ENCODE results near the gene GTPBP1. TPM values are rescaled to one million over a fixed set of nuclear protein-coding genes. Genes with fewer than 3 reads are reported as not detected.

GTPBP1 gene
- total and polyA plus RNA-seq, 2 of the 4 experiments (the other 2 are of a cell fraction): 12.4 to 29.5 TPM

- DNase-seq (no peak), ATAC-seq (ENCODE audit: low read depth) (no peak)
- H3K36me3 ChIP-seq (ENCODE audit: control insufficient read depth, insufficient read depth, low read length): peaks cover 77% of the 10 kb centered on the region
- no TSS peak for BruUV-seq (replicated peaks)
- H4K8ac ChIP-seq (ENCODE audit: low read depth in 2 of 2, low read length in 2 of 2): no peak overlapping the region
- H2AK5ac ChIP-seq (ENCODE audit: low read depth, low read length): no peak overlapping the region
- H2AFZ ChIP-seq (replicated peaks; ENCODE audit: low read length, poor library complexity): no peak overlapping the region
- H3K27me3 ChIP-seq (ENCODE audit: control insufficient read depth, insufficient read depth, low read length): no peaks in the 10 kb centered on the region
- peaks cover 0 to 24% of the 10 kb centered on the region in 2 experiments; a peak in 2 of 4 replicates for H3K79me1 ChIP-seq (ENCODE audit: low read depth in 1 of 2, low read length in 2 of 2)
- intact Hi-C loops (cut with micrococcal nuclease) (no loop called here), in situ Hi-C loops (cut with MboI; ENCODE audit: low sequenced_read_pairs) (no loop called here), dilution Hi-C loops (cut with HindIII; ENCODE audit: low sequenced_read_pairs, unreplicated experiment) (no loop called here)
- no peak overlapping the region for H3K4me2 ChIP-seq (ENCODE audit: low read depth, low read length)
- H3K4me1 ChIP-seq (ENCODE audit: control insufficient read depth, insufficient read depth, low read length): peaks cover 5% of the 10 kb centered on the region
- H3K9me3 ChIP-seq (ENCODE audit: control insufficient read depth, insufficient read depth, low read length): no peaks in the 10 kb centered on the region
- H4K20me1 ChIP-seq (ENCODE audit: insufficient read depth, low read length): peaks cover 18% of the 10 kb centered on the region
- no peak overlapping the region for H2BK20ac ChIP-seq (ENCODE audit: low read depth, low read length)
- H3K14ac ChIP-seq (replicated peaks; ENCODE audit: low read depth, low read length): no peak overlapping the region
- H2AK9ac ChIP-seq (replicated peaks; ENCODE audit: low read depth, low read length, poor library complexity): no peak overlapping the region
- TF ChIP-seq MAFK (IDR thresholded peaks at IDR 0.05; ENCODE audit: low read depth, low read length): no peak
- no peak for TF ChIP-seq RCOR1 (IDR thresholded peaks at IDR 0.05; ENCODE audit: insufficient replicate concordance, low read length)
- TF ChIP-seq USF2 (IDR thresholded peaks at IDR 0.05; ENCODE audit: low read depth, low read length): no peak
- no peak overlapping the region for H2BK120ac ChIP-seq (ENCODE audit: low read depth, low read length)
- H3K4me3 ChIP-seq (ENCODE audit: insufficient read depth, low read depth, low read length): no peak overlapping the region
- H4K91ac ChIP-seq (ENCODE audit: insufficient read depth, low read depth, low read length): no peak overlapping the region
- H4K5ac ChIP-seq (ENCODE audit: low read depth, low read length): no peak overlapping the region
- no peaks in the 10 kb centered on the region for H3K9me1 ChIP-seq (ENCODE audit: insufficient read depth, low read length)
- H3K4ac ChIP-seq (ENCODE audit: low read depth, low read length): no peak overlapping the region
- H3K23ac ChIP-seq (ENCODE audit: low read depth, low read length): no peak overlapping the region
- POLR2A ChIA-PET (ENCODE audit: unreplicated experiment): no interaction called here
- H3K18ac ChIP-seq (ENCODE audit: low read depth, low read length): no peak overlapping the region
- H2BK5ac ChIP-seq (ENCODE audit: low read depth, low read length, poor library complexity, severe bottlenecking): no peak overlapping the region
- H3K56ac ChIP-seq (ENCODE audit: extremely low read depth, insufficient read depth, low read length): no peak overlapping the region
- no peak overlapping the region for H3K9ac ChIP-seq (ENCODE audit: low read depth, low read length)
- 95% methylated on average over 4 of the region's 13 CpGs; no CpG with 5 or more reads in 1 of the 2 experiments for WGBS, 2 experiments (ENCODE audit: extremely low coverage in 2 of 2, insufficient read length in 1 of 2)
- H2BK15ac ChIP-seq (ENCODE audit: low read depth, low read length): no peak overlapping the region
- H3K27ac ChIP-seq (ENCODE audit: insufficient read depth, low read length): no peak overlapping the region
- CTCF ChIA-PET: interaction anchor here (2.4 kb wide), 1 partner anchor 10 kb away, joined by 11 read pairs; no protein-coding TSS in a partner anchor
Measured at GRCh38 chr22:38734421-38735100, 28.8 kb downstream of the GTPBP1 start.

All from IMR-90 (cell line).